CD14-positive monocyte (primary cell): ENCODE data around the gene SPRR1B. TPM values are rescaled to one million over a fixed set of nuclear protein-coding genes. Genes with fewer than 3 reads are reported as not detected.
"Not testable (repeated sequence)": the region's sequence is repeated elsewhere in the genome, so short reads cannot be mapped to it uniquely, and the experiment has no call there.

Experiments used
- DNase-seq, 3 donors: peaks; one replicate each; pipeline ENCODE4 v3.0.0-alpha.2; 2011 to 2022
- H2AFZ ChIP-seq: 2 replicates; pipeline ENCODE4 v1.6.0; 2012; ENCODE audit warnings: mild to moderate bottlenecking, low read depth, low read length, inconsistent platforms; ENCODE audit not compliant: insufficient read depth, poor library complexity, severe bottlenecking
- H3K27ac ChIP-seq, 2 donors: 1 replicate in 1 of 2; 2 replicates in 1 of 2; pipeline ENCODE4 v1.5.1; 2012 to 2013; ENCODE audit warnings: low read length in 2 of 2, control low read depth in 1 of 2, inconsistent platforms in 1 of 2, low read depth in 1 of 2, mild to moderate bottlenecking in 1 of 2
- H3K27me3 ChIP-seq, 2 donors: one replicate each; pipeline versions ENCODE4 v1.6.0 to v1.6.1; 2011 to 2013; ENCODE audit warnings: low read length in 2 of 2; ENCODE audit not compliant: control insufficient read depth in 2 of 2, insufficient read depth in 2 of 2
- H3K36me3 ChIP-seq, 2 donors: replicated peaks in 1 of 2; 1 replicate in 1 of 2; 2 replicates in 1 of 2; pipeline versions ENCODE4 v1.5.1 to v1.6.1; 2012 to 2013; ENCODE audit warnings: low read length in 2 of 2, control low read depth in 1 of 2, inconsistent platforms in 1 of 2, mild to moderate bottlenecking in 1 of 2; ENCODE audit not compliant: insufficient read depth in 2 of 2, control insufficient read depth in 1 of 2
- H3K4me1 ChIP-seq, 2 donors: 1 replicate in 1 of 2; 2 replicates in 1 of 2; pipeline versions ENCODE4 v1.5.1 to v1.6.1; 2012 to 2013; ENCODE audit warnings: low read length in 2 of 2, control low read depth in 1 of 2, inconsistent platforms in 1 of 2, mild to moderate bottlenecking in 1 of 2, moderate library complexity in 1 of 2; ENCODE audit not compliant: insufficient read depth in 2 of 2, control insufficient read depth in 1 of 2
- H3K4me2 ChIP-seq: replicated peaks from 2 replicates; pipeline ENCODE3; 2012; ENCODE audit warnings: low read length, moderate library complexity, mild to moderate bottlenecking; ENCODE audit not compliant: poor library complexity, severe bottlenecking; ENCODE audit errors: extremely low read depth
- H3K4me3 ChIP-seq, 3 experiments: fragments of 200-600 bp in 1 of 3; sonication (generic) in 1 of 3; replicated peaks in 1 of 3; 1 replicate in 2 of 3; 2 replicates in 1 of 3; pipeline ENCODE4 v1.5.1; 2011 to 2013; ENCODE audit warnings: low read length in 3 of 3, mild to moderate bottlenecking in 3 of 3, control low read depth in 2 of 3, low read depth in 2 of 3, inconsistent platforms in 1 of 3, moderate library complexity in 1 of 3
- H3K79me2 ChIP-seq: 2 replicates; pipeline ENCODE4 v1.6.0; 2012; ENCODE audit warnings: mild to moderate bottlenecking, control low read depth, inconsistent platforms, low read length, moderate library complexity; ENCODE audit not compliant: insufficient read depth
- H3K9ac ChIP-seq: 2 replicates; pipeline ENCODE4 v1.6.0; 2017; ENCODE audit warnings: low read length, mild to moderate bottlenecking; ENCODE audit not compliant: insufficient read depth, poor library complexity, severe bottlenecking
- H3K9me3 ChIP-seq, 2 donors: replicated peaks in 1 of 2; 1 replicate in 1 of 2; 2 replicates in 1 of 2; pipeline versions ENCODE4 v1.5.1 to v1.6.1; 2012 to 2013; ENCODE audit warnings: low read length in 2 of 2, control low read depth in 1 of 2; ENCODE audit not compliant: control insufficient read depth in 1 of 2, insufficient read depth in 1 of 2
- H4K20me1 ChIP-seq: 2 replicates; pipeline ENCODE4 v1.6.0; 2012; ENCODE audit warnings: mild to moderate bottlenecking, low read length, control low read depth, moderate library complexity; ENCODE audit not compliant: insufficient read depth
- H3K27ac Mint-ChIP-seq, 7 donors: one replicate each; pipeline ENCODE4 v1.8.0; 2020; ENCODE audit warnings: mild to moderate bottlenecking in 7 of 7, mixed read lengths in 7 of 7, moderate library complexity in 6 of 7, inconsistent platforms in 2 of 7
- H3K27me3 Mint-ChIP-seq, 3 donors: one replicate each; pipeline ENCODE4 v1.8.0; 2021 to 2022; ENCODE audit warnings: low read depth in 3 of 3, mild to moderate bottlenecking in 3 of 3, mixed read lengths in 3 of 3, moderate library complexity in 3 of 3, inconsistent platforms in 1 of 3
- H3K36me3 Mint-ChIP-seq, 2 donors: one replicate each; pipeline ENCODE4 v1.8.0; 2020; ENCODE audit warnings: mixed read lengths in 2 of 2, inconsistent platforms in 1 of 2, mild to moderate bottlenecking in 1 of 2
- H3K4me1 Mint-ChIP-seq: one replicate; pipeline ENCODE4 v1.8.0; 2020; ENCODE audit warnings: mild to moderate bottlenecking, mixed read lengths
- H3K4me3 Mint-ChIP-seq, 2 donors: one replicate each; pipeline ENCODE4 v1.8.0; 2020; ENCODE audit warnings: mild to moderate bottlenecking in 2 of 2, mixed read lengths in 2 of 2, moderate library complexity in 1 of 2
- H3K9me3 Mint-ChIP-seq, 7 donors: one replicate each; pipeline ENCODE4 v1.8.0; 2020 to 2022; ENCODE audit warnings: mixed read lengths in 7 of 7, mild to moderate bottlenecking in 6 of 7, moderate library complexity in 6 of 7, inconsistent platforms in 2 of 7
- WGBS: methylation state at CpG from one replicate; pipeline ENCODE4 v1.1.5; 2013; ENCODE audit warnings: missing lambda C conversion rate; ENCODE audit not compliant: insufficient coverage; 5-methylcytosine and 5-hydroxymethylcytosine counted together
- intact Hi-C, 2 donors: fragments of 100-400 bp; cut with micrococcal nuclease; formaldehyde crosslinking; loops; one replicate each; pipeline versions ENCODE4 v1.15.0 to v1.15.1; 2023
- polyA plus RNA-seq, 3 donors: library from polyadenylated mRNA; depleted of rRNA in 1 of 3; unstranded in 2 of 3; stranded (reverse) in 1 of 3; fragments of 300-500 nt in 2 of 3; fragments of >200 nt in 1 of 3; fragmentation: Illumina TruSeq in 2 of 3; gene quantifications; 1 replicate in 2 of 3; 2 replicates in 1 of 3; pipeline ENCODE4 v1.2.3, GENCODE V29; 2012 to 2021
- TF ChIP-seq, protein P1 (sequence below): fragments of 200-600 bp; IDR thresholded peaks from one replicate; pipeline ENCODE4 v1.8.0; 2022; ENCODE audit warnings: antibody characterized with exemption, mild to moderate bottlenecking

SPRR1B gene
- polyA plus RNA-seq, 3 donors, result not detected

DNA sequence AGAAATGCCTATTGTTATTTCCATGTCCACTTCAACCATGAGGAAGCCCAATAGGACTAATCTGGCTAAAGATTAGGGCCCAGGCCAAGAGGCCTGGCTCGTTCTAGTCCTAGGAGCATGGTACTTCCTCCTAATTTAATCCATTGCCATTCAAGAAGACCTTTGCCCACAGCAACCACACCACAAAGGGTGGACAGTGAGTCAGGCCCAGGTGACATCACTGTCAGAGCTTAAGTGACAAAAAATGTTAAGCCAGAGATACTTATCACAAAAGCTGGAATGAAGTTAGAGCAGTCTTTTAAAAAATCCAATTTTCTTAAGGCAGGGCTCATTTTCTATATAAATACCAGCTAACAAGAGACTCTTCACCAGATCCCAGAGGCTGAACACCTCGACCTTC, 29.6 kb upstream of the SPRR1B start, which contains the start of gene SPRR3:
TSS of gene SPRR3 (plus strand) at position 368 of the 400 bp plus-strand sequence. CDS start 1,272 bp downstream, outside the sequence.
- intact Hi-C loops, result loop anchor here in 1 of 2 donors (5.0 kb wide), 1 partner anchor 51 kb away; no protein-coding TSS in a partner anchor
- no CpG with 5 or more reads among the region's 2 CpGs for WGBS
- H3K27ac ChIP-seq, result no peak within 1 kb of the TSS
- no peak within 1 kb of the TSS for H3K4me2 ChIP-seq
- H3K9ac ChIP-seq, result no peak within 1 kb of the TSS
- Mint-ChIP-seq H3K27me3 (peaks cover 5 to 7% (median 7%) of the 10 kb centered on the region in 3 donors), H3K27ac (no peak within 1 kb of the TSS), H3K36me3 (no peaks in the 10 kb centered on the region), H3K4me1 (no peaks in the 10 kb centered on the region), H3K9me3 (peaks cover 0 to 7% (median 3%) of the 10 kb centered on the region in 7 donors), H3K4me3 (no peak within 1 kb of the TSS)
- H3K27me3 ChIP-seq, result peaks cover 0 to 1% of the 10 kb centered on the region in 2 donors
- H3K4me3 ChIP-seq, result no peak within 1 kb of the TSS
- TF ChIP-seq, protein P1, sequence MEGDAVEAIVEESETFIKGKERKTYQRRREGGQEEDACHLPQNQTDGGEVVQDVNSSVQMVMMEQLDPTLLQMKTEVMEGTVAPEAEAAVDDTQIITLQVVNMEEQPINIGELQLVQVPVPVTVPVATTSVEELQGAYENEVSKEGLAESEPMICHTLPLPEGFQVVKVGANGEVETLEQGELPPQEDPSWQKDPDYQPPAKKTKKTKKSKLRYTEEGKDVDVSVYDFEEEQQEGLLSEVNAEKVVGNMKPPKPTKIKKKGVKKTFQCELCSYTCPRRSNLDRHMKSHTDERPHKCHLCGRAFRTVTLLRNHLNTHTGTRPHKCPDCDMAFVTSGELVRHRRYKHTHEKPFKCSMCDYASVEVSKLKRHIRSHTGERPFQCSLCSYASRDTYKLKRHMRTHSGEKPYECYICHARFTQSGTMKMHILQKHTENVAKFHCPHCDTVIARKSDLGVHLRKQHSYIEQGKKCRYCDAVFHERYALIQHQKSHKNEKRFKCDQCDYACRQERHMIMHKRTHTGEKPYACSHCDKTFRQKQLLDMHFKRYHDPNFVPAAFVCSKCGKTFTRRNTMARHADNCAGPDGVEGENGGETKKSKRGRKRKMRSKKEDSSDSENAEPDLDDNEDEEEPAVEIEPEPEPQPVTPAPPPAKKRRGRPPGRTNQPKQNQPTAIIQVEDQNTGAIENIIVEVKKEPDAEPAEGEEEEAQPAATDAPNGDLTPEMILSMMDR, result no peak
- H3K9me3 ChIP-seq, result no peaks in the 10 kb centered on the region
- H3K4me1 ChIP-seq, result no peaks in the 10 kb centered on the region
- H3K79me2 ChIP-seq, result no peaks in the 10 kb centered on the region
- DNase-seq, result no peak
- H2AFZ ChIP-seq, result no peak within 1 kb of the TSS
- H3K36me3 ChIP-seq, result no peaks in the 10 kb centered on the region
- no peaks in the 10 kb centered on the region for H4K20me1 ChIP-seq

DNA sequence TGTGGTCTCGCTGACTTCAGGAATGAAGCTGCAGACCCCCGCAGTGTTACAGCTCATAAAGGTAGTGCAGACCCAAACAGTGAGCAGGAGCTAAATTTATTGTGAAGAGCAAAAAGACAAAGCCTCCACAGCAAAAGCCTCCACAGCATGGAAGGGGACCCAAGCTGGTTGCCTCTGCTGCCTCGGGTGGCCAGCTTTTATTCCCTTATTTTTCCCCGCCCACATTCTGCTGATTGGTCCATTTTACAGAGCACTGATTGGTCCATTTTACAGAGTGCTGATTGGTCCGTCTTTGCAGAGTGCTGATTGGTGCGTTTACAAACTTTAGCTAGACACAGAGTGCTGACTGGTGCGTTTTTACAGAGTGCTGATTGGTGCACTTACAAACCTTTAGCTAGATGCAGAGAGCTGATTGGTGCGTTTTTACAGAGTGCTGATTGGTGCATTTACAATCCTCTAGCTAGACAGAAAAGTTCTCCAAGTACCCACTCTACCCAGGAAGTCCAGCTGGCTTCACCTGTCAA, 19.7 kb upstream of the SPRR1B start:
- H3K9me3 Mint-ChIP-seq, H3K27ac ChIP-seq, H4K20me1 ChIP-seq, H3K27me3 ChIP-seq, H3K27me3 Mint-ChIP-seq, H3K4me1 Mint-ChIP-seq, DNase-seq, H3K4me2 ChIP-seq, H3K9ac ChIP-seq, H3K9me3 ChIP-seq, H3K4me3 ChIP-seq, H2AFZ ChIP-seq, intact Hi-C loops, H3K36me3 ChIP-seq, H3K4me1 ChIP-seq, H3K36me3 Mint-ChIP-seq, H3K27ac Mint-ChIP-seq, H3K4me3 Mint-ChIP-seq, H3K79me2 ChIP-seq: not testable (repeated sequence)
- 91% methylated on average over 6 of the region's 8 CpGs for WGBS

DNA sequence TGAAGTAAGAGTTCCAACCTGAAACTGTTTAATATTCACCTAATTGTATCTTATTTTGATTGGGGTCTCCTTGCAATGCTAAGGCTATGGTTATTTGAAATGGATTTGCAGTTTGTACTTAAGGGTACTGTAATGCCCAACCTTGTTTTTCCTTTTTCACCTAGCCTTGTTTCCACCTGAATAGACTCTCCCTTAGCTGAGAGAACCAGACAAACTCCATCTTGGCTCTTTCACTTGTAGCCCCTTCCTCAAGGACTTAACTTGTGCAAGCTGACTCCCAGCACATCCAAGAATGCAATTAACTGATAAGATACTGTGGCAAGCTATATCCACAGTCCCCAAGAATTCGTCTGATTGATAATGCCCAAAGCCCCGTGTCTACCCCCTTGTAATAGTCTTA, 9.2 kb upstream of the SPRR1B start:
- H3K36me3 Mint-ChIP-seq, DNase-seq, H3K4me2 ChIP-seq, H3K79me2 ChIP-seq, H3K27ac ChIP-seq, H3K27ac Mint-ChIP-seq, H3K9me3 ChIP-seq, H4K20me1 ChIP-seq, H3K36me3 ChIP-seq, H3K4me1 Mint-ChIP-seq, H3K4me3 ChIP-seq, H3K9ac ChIP-seq, H3K27me3 ChIP-seq, H3K9me3 Mint-ChIP-seq, intact Hi-C loops, H3K4me1 ChIP-seq, H2AFZ ChIP-seq, H3K4me3 Mint-ChIP-seq: not testable (repeated sequence)
- no CpG with 5 or more reads among the region's 2 CpGs for WGBS
- H3K27me3 Mint-ChIP-seq, result peaks cover 0 to 15% (median 0%) of the 10 kb centered on the region in 3 donors

DNA sequence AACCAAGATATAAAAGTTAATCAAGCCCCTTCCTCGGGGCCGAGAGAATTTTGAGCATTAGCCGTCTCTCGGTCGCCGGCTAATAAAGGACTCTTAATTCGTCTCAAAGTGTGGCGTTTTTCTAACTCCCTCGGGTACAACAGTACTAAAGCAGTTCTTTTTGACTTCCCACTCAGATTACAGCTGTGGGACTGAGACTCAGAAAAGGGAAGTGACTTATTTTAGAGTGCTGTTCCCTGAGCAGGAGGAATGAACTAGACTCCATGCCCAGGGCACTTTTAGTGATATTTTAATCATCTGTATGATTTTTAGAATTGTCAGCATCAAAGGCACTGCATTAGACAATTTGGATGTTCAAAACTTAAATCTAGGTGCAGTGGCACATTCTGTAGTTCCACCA, 8.7 kb upstream of the SPRR1B start:
- H3K9me3 ChIP-seq, H3K36me3 Mint-ChIP-seq, H3K4me2 ChIP-seq, intact Hi-C loops, H2AFZ ChIP-seq, H3K36me3 ChIP-seq, H3K27me3 ChIP-seq, DNase-seq, H3K27ac ChIP-seq, H3K4me3 ChIP-seq, H3K4me1 Mint-ChIP-seq, H4K20me1 ChIP-seq, H3K9ac ChIP-seq, H3K4me1 ChIP-seq, H3K9me3 Mint-ChIP-seq, H3K4me3 Mint-ChIP-seq, H3K79me2 ChIP-seq: not testable (repeated sequence)
- 44% methylated on average over 3 of the region's 9 CpGs for WGBS
- Mint-ChIP-seq H3K27me3 (peaks cover 0 to 15% (median 0%) of the 10 kb centered on the region in 3 donors), H3K27ac (peak overlapping the region in 1 of 7 donors; percentile 20)
